Left ventricle myocardium superior (tissue), 1 donor: ENCODE results near the gene RHOC. TPM values are rescaled to one million over a fixed set of nuclear protein-coding genes. Genes with fewer than 3 reads are reported as not detected.

Experiments used
- ATAC-seq: fragments of 200-7000 bp; cut with Tn5 transposase; one replicate; pipeline ENCODE4 v1.9.1; 2020; ENCODE audit warnings: mild to moderate bottlenecking, moderate library complexity
- DNase-seq: peaks from one replicate; pipeline ENCODE4 v3.0.0-alpha.2; 2020
- intact Hi-C: fragments of 100-400 bp; cut with micrococcal nuclease; formaldehyde crosslinking; loops from one replicate; pipeline ENCODE4 v1.11.0; 2022
- total RNA-seq: library from RNA; stranded (reverse); fragmentation: NEBNext Ultra II Directional; extraction: Animal tissue kit (Norgen Biotek cat#: 25700); gene quantifications from one replicate; pipeline ENCODE4 v1.2.1, GENCODE V29; 2021
- donor health status: DM: no; HTN: yes; CAD: no; lungs with severe emphysema.

Gene RHOC
- total RNA-seq, 1 donor from 2014 or later, result 96.0 TPM

- intact Hi-C loops, result no loop called here
- ATAC-seq (no peak), DNase-seq (no peak)
These were observed 55.7 kb downstream of the RHOC start for GRCh38 chr1:112651205-112651604.

Other genes starting within 250 kb of the RHOC start
- gene WNT2B, start 198.2 kb downstream of the RHOC start, total RNA-seq, result 2.0 TPM
- gene ST7L, start 88.0 kb downstream of the RHOC start, total RNA-seq, result 12.7 TPM
- 24.1 TPM for gene CAPZA1, start 87.3 kb downstream of the RHOC start, total RNA-seq
- gene MOV10, start 32.5 kb downstream of the RHOC start, total RNA-seq, result 14.0 TPM
- 7.2 TPM for gene PPM1J, start 8.2 kb upstream of the RHOC start, total RNA-seq
- 123 TPM for gene SLC16A1, start 249.1 kb upstream of the RHOC start, total RNA-seq